SK-N-SH (cell line): ENCODE results near the gene SMARCA2. TPM values are rescaled to one million over a fixed set of nuclear protein-coding genes. Genes with fewer than 3 reads are reported as not detected.

ENCODE experiments used
- CTCF ChIA-PET: fragments of 300-600, 350-600 bp; formaldehyde crosslinking; extraction: SDS; loops from one replicate; lab custom pipeline; 2021; lab: Yijun Ruan, JAX
- POLR2A ChIA-PET: fragments of 350-600 bp; sonication (Branson Sonifier 250); formaldehyde crosslinking; extraction: SDS; loops from one replicate; lab custom pipeline; 2020; ENCODE audit warnings: antibody characterized with exemption, inconsistent platforms; lab: Yijun Ruan, JAX
- DNase-seq: peaks from one replicate; pipeline ENCODE4 v3.0.0; 2012
- H2AFZ ChIP-seq: fragments of 200-600 bp; sonication (generic); 2 replicates; pipeline ENCODE4 v1.8.1; 2016; ENCODE audit warnings: antibody characterized with exemption, mild to moderate bottlenecking, low read depth
- H3F3A ChIP-seq: fragments of 200-600 bp; sonication (generic); replicated peaks from 2 replicates; pipeline ENCODE3; 2016; ENCODE audit warnings: antibody characterized with exemption, mild to moderate bottlenecking; ENCODE audit not compliant: insufficient read depth
- H3K27ac ChIP-seq, 2 experiments: fragments of 200-500 bp in 1 of 2; fragments of 200-600 bp in 1 of 2; sonication (Bioruptor generic) in 1 of 2; sonication (generic), shearing (Covaris generic) in 1 of 2; 2 replicates each; pipeline versions ENCODE4 v1.5.1 to v1.6.1; 2014 to 2016; ENCODE audit warnings: low read depth in 2 of 2, inconsistent platforms in 1 of 2, low read length in 1 of 2, mild to moderate bottlenecking in 1 of 2, mixed read lengths in 1 of 2
- H3K27me3 ChIP-seq: fragments of 200-600 bp; sonication (generic), shearing (Covaris generic); 2 replicates; pipeline ENCODE4 v1.6.1; 2016; ENCODE audit warnings: mixed run types; ENCODE audit not compliant: insufficient read depth
- H3K36me3 ChIP-seq, 2 experiments: fragments of 200-500 bp in 1 of 2; fragments of 200-600 bp in 1 of 2; sonication (Bioruptor generic) in 1 of 2; sonication (generic) in 1 of 2; replicated peaks in 1 of 2; 2 replicates each; pipeline versions ENCODE3 to v1.5.1; 2014 to 2016; ENCODE audit warnings: low read length in 1 of 2, mild to moderate bottlenecking in 1 of 2; ENCODE audit not compliant: insufficient read depth in 2 of 2, control insufficient read depth in 1 of 2
- H3K4me1 ChIP-seq, 2 experiments: fragments of 200-500 bp in 1 of 2; fragments of 200-600 bp in 1 of 2; sonication (Bioruptor generic) in 1 of 2; sonication (generic), shearing (Covaris generic) in 1 of 2; 2 replicates each; pipeline versions ENCODE4 v1.5.1 to v1.6.1; 2014 to 2016; ENCODE audit warnings: low read depth in 1 of 2, low read length in 1 of 2, mixed run types in 1 of 2; ENCODE audit not compliant: insufficient read depth in 2 of 2, control insufficient read depth in 1 of 2
- H3K4me2 ChIP-seq: fragments of 200-600 bp; sonication (generic), shearing (Covaris generic); 2 replicates; pipeline ENCODE4 v1.6.1; 2017; ENCODE audit warnings: mixed run types
- H3K4me3 ChIP-seq, 2 experiments: fragments of 200-500 bp in 1 of 2; fragments of 200-600 bp in 1 of 2; sonication (Bioruptor generic) in 1 of 2; sonication (generic), shearing (Covaris generic) in 1 of 2; 2 replicates each; pipeline versions ENCODE4 v1.5.1 to v1.8.1; 2014 to 2016; ENCODE audit warnings: low read depth in 2 of 2, inconsistent platforms in 1 of 2, low read length in 1 of 2, mild to moderate bottlenecking in 1 of 2, mixed read lengths in 1 of 2, moderate library complexity in 1 of 2
- H3K79me2 ChIP-seq: fragments of 200-600 bp; sonication (generic); 2 replicates; pipeline ENCODE4 v1.8.1; 2017; ENCODE audit warnings: mild to moderate bottlenecking; ENCODE audit not compliant: insufficient read depth
- H3K9ac ChIP-seq: fragments of 200-600 bp; sonication (generic); 2 replicates; pipeline ENCODE4 v1.6.1; 2017; ENCODE audit warnings: mixed run types
- H3K9me2 ChIP-seq: fragments of 200-600 bp; sonication (generic); 2 replicates; pipeline ENCODE4 v1.6.1; 2017; ENCODE audit warnings: mixed run types
- H3K9me3 ChIP-seq: fragments of 200-600 bp; sonication (generic); 2 replicates; pipeline ENCODE4 v1.6.1; 2017; ENCODE audit warnings: mixed run types, mild to moderate bottlenecking, moderate library complexity
- H4K20me1 ChIP-seq: fragments of 200-600 bp; sonication (generic); 2 replicates; pipeline ENCODE4 v1.6.1; 2017; ENCODE audit warnings: mild to moderate bottlenecking, mixed run types; ENCODE audit not compliant: insufficient read depth
- EP300 ChIP-seq, 2 experiments: IDR thresholded peaks; 2 replicates each; pipeline versions ENCODE4 v1.4.0 to v1.6.1; 2012; ENCODE audit warnings: borderline replicate concordance in 1 of 2, low read depth in 1 of 2, low read length in 1 of 2
- FOSL2 ChIP-seq: IDR thresholded peaks from 2 replicates; pipeline ENCODE4 v1.4.0; 2012; ENCODE audit warnings: low read depth, mild to moderate bottlenecking, moderate library complexity, borderline replicate concordance
- GABPA ChIP-seq: IDR thresholded peaks from 2 replicates; pipeline ENCODE4 v1.4.0; 2012; ENCODE audit warnings: low read depth, mild to moderate bottlenecking
- GATA2 ChIP-seq: sonication (generic); formaldehyde crosslinking; IDR thresholded peaks from 2 replicates; pipeline ENCODE4 v1.5.0; 2020; ENCODE audit warnings: mild to moderate bottlenecking, missing genetic modification reagents
- JUND ChIP-seq: IDR thresholded peaks from 2 replicates; pipeline ENCODE4 v1.4.0; 2012
- MEF2A ChIP-seq: IDR thresholded peaks from 2 replicates; pipeline ENCODE4 v1.4.0; 2012; ENCODE audit warnings: low read depth, borderline replicate concordance
- MXI1 ChIP-seq: IDR thresholded peaks from 2 replicates; pipeline ENCODE4 v1.6.1; 2012; ENCODE audit warnings: mild to moderate bottlenecking, low read depth, low read length, improper control_type of control experiment
- POLR2AphosphoS5 ChIP-seq: IDR thresholded peaks from 2 replicates; pipeline ENCODE4 v1.6.1; 2012; ENCODE audit warnings: low read depth, low read length
- RAD21 ChIP-seq: IDR thresholded peaks from 2 replicates; pipeline ENCODE4 v1.6.1; 2012; ENCODE audit warnings: mild to moderate bottlenecking, low read length
- RCOR1 ChIP-seq: fragments of 150-350 bp; IDR thresholded peaks from 2 replicates; pipeline ENCODE4 v1.6.1; 2017; ENCODE audit warnings: antibody characterized with exemption, low read length
- RFX5 ChIP-seq: IDR thresholded peaks from 2 replicates; pipeline ENCODE4 v1.6.1; 2012; ENCODE audit warnings: mild to moderate bottlenecking, improper control_type of control experiment, low read length
- SMC3 ChIP-seq: IDR thresholded peaks from 2 replicates; pipeline ENCODE4 v1.6.1; 2012; ENCODE audit warnings: low read depth, low read length, improper control_type of control experiment
- WGBS: methylation state at CpG from one replicate; pipeline ENCODE4 v1.1.6; 2017; ENCODE audit warnings: low lambda C conversion rate; 5-methylcytosine and 5-hydroxymethylcytosine counted together
- polyA plus RNA-seq, 3 experiments: library from polyadenylated mRNA; depleted of rRNA; stranded (reverse); fragments of >200 nt; gene quantifications; 2 replicates each; pipeline ENCODE4 v1.2.3, GENCODE V29; 2012
- TF ChIP-seq, protein P1 (sequence below): IDR thresholded peaks from 2 replicates; pipeline ENCODE4 v1.4.0; 2012; ENCODE audit warnings: low read depth, borderline replicate concordance
- TF ChIP-seq, protein P2 (sequence below): fragments of 150-350 bp; IDR thresholded peaks from 2 replicates; pipeline ENCODE4 v1.6.1; 2016; ENCODE audit warnings: mild to moderate bottlenecking, low read depth, low read length
- TF ChIP-seq, protein P3 (sequence below): IDR thresholded peaks from 2 replicates; pipeline ENCODE4 v1.4.0; 2012; ENCODE audit warnings: low read depth

SMARCA2 gene
- polyA plus RNA-seq, 1 of the 3 experiments (the other 2 are of a cell fraction) = 17.4 TPM

DNA sequence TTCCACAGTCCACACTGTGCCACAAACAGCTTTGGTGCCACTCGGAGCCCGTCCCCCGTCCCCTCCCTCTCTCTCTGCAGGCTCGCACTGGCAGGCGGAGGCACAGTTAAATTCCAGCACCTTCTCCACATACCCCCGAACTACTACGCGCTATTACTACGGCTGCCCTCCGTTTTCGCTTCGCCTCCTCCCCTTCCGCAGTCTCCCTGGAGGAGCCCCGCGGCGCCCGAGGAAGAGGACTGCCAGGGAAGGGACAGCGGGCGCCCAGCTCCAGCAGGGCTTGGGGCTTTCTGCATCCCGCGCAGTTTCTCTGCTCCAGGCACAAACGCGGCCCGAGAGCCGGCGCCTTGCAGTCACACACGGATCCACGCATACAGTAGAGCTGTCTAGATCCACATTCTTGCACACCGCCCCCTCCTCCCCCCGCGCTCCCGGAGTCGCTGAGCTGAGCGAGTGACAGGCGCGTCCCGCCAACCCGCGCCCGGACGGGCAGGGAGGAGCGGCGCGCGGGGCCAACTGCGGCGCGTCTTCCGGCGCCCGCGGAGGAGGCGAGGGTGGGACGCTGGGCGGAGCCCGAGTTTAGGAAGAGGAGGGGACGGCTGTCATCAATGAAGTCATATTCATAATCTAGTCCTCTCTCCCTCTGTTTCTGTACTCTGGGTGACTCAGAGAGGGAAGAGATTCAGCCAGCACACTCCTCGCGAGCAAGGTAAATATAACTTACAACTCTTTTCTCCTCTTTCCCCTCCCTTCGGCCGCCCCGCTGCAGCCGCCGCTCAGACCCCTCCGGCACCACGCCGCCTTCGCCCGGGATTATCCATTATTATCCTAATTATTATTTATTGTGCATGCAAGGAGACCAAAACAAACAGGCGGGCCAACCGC, at the start of gene SMARCA2 (continued):
- TF ChIP-seq, protein P1, sequence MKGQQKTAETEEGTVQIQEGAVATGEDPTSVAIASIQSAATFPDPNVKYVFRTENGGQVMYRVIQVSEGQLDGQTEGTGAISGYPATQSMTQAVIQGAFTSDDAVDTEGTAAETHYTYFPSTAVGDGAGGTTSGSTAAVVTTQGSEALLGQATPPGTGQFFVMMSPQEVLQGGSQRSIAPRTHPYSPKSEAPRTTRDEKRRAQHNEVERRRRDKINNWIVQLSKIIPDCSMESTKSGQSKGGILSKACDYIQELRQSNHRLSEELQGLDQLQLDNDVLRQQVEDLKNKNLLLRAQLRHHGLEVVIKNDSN = no peak
- TF ChIP-seq, protein P2, sequence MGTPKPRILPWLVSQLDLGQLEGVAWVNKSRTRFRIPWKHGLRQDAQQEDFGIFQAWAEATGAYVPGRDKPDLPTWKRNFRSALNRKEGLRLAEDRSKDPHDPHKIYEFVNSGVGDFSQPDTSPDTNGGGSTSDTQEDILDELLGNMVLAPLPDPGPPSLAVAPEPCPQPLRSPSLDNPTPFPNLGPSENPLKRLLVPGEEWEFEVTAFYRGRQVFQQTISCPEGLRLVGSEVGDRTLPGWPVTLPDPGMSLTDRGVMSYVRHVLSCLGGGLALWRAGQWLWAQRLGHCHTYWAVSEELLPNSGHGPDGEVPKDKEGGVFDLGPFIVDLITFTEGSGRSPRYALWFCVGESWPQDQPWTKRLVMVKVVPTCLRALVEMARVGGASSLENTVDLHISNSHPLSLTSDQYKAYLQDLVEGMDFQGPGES = peak; percentile 43
- TF ChIP-seq JUND (peak; percentile 24; the same call in 1 of the 2 replicates), RAD21 (no peak), GABPA (peak; percentile 54), MXI1 (peak; percentile 85), SMC3 (no peak), EP300 (IDR thresholded peaks at IDR 0.05; ENCODE audit: borderline replicate concordance in 1 of 2, low read depth in 1 of 2, low read length in 1 of 2) (no peak), FOSL2 (peak; percentile 53; the same call in 1 of the 2 replicates)
- TF ChIP-seq, protein P3, sequence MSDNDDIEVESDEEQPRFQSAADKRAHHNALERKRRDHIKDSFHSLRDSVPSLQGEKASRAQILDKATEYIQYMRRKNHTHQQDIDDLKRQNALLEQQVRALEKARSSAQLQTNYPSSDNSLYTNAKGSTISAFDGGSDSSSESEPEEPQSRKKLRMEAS = peak; percentile 71; the same call in 1 of the 2 replicates

DNA sequence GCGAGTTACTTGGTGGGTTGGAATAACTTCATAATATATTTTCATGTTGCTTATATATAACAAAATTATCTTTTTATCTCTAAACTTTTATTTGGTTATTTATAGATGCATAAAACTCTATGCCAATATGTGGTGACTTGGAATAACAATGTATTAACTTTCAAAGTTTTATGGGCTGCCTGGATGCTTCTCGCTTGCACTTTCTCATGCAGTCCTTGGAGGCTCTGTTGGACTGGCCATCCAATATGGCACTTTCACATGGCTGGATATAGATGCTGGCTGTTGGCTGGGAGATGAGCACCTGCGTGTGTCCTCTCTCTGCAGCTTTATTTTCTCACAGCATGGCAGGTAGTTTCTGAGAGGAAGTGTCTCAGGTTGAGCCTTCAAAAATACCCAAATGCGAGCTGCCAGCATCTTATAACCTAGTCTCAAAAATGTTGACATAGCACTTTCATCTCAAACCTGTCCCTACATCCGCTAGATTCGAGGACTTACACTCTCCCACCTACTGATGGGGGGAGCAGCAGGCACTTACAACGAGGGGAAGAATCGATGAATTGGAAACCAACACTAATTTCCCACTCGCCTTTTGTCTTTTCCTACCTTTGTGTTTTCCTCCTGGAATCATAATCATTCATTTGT, 48.3 kb upstream of the SMARCA2 start:
- no peak for DNase-seq
- no peaks in the 10 kb centered on the region for H3K79me2 ChIP-seq
- no peaks in the 10 kb centered on the region for H3K9me2 ChIP-seq
- POLR2A ChIA-PET = no interaction called here
- no peak overlapping the region for H3K4me3 ChIP-seq
- H3F3A ChIP-seq = no peaks in the 10 kb centered on the region
- no peak overlapping the region for H2AFZ ChIP-seq
- no peaks in the 10 kb centered on the region for H3K4me1 ChIP-seq
- CTCF ChIA-PET = interaction anchor here (1.0 kb wide), 1 partner anchor 120 kb away, joined by 4 read pairs; no protein-coding TSS in a partner anchor
- no peaks in the 10 kb centered on the region for H4K20me1 ChIP-seq
- no peak overlapping the region for H3K4me2 ChIP-seq
- 29% methylated on average over 9 of the region's 9 CpGs for WGBS
- H3K27ac ChIP-seq = no peak overlapping the region
- TF ChIP-seq POLR2AphosphoS5 (no peak), MEF2A (no peak), EP300 (IDR thresholded peaks at IDR 0.05; ENCODE audit: borderline replicate concordance in 1 of 2, low read depth in 1 of 2, low read length in 1 of 2) (no peak), RFX5 (no peak), GATA2 (CRISPR knock-in tag) (no peak), RCOR1 (no peak)
- TF ChIP-seq, protein P2 = no peak
- no peak overlapping the region for H3K9ac ChIP-seq
- H3K9me3 ChIP-seq = no peaks in the 10 kb centered on the region
- no peaks in the 10 kb centered on the region for H3K36me3 ChIP-seq
- no peaks in the 10 kb centered on the region for H3K27me3 ChIP-seq
